ENCODE data around the gene PIP4K2C.
"Not testable (repeated sequence)": the region's sequence is repeated elsewhere in the genome, so short reads cannot be mapped to it uniquely, and the experiment has no call there.

PIP4K2C gene

DNA sequence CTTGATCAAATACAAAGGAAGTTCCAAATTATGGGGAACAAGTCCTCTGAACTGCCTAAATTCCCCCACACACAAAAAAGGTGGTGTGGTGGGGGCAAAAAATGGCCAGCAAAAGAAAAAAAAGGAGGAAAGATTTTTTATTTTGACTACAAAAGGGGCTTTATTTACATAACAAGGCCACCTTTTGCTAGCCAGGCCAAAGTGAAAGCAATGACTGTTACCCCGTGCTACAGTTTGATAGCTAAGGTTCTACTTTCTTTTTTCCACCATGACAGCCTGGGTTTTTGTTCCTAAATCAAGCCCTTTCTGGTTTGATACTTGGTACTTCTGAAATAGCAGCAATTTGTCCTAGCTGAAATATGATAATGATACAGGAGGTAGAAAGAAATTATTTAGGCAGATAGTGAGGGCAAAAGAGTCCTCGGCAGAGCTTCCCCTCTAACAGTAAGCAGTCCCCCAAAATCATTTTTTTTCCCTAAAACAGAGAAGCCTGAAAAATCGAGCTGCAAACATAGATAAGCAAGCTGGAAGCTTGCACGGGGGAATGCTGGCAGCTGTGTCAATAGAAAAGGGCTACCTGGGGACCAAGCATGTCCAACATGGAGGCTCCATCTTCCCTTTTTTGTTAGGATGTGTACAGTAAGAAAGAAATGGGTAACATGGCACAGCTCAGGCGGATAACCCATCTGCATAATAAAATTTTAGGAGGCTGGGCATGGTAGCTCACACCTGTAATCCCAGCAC, 50.9 kb downstream of the PIP4K2C start:
- H3K27ac ChIP-seq (ENCODE audit: poor library complexity, severe bottlenecking): no peak overlapping the region

GRCh38 chr12:57645990-57646658, 55.1 kb downstream of the PIP4K2C start:
- H3K9me3 ChIP-seq (ENCODE audit: severe bottlenecking): peaks cover 15% of the 10 kb centered on the region
- not testable (repeated sequence) for H3K4me1 ChIP-seq (ENCODE audit: insufficient read depth, poor library complexity, severe bottlenecking); H3K27ac ChIP-seq (ENCODE audit: poor library complexity, severe bottlenecking); H3K4me3 ChIP-seq (ENCODE audit: severe bottlenecking); H3K36me3 ChIP-seq (ENCODE audit: low read depth); ATAC-seq (ENCODE audit: low read depth); H3K27me3 ChIP-seq (ENCODE audit: insufficient read depth, poor library complexity, severe bottlenecking); DNase-seq (ENCODE audit: low spot score)

More for the DNA sequence above, 50.9 kb downstream of the PIP4K2C start:
- Histone ChIP-seq H3K36me3 (ENCODE audit: low read depth) (no peaks in the 10 kb centered on the region), H3K27me3 (ENCODE audit: insufficient read depth, poor library complexity, severe bottlenecking) (peaks cover 6% of the 10 kb centered on the region), H3K4me1 (ENCODE audit: insufficient read depth, poor library complexity, severe bottlenecking) (no peaks in the 10 kb centered on the region), H3K9me3 (ENCODE audit: severe bottlenecking) (peaks cover 15% of the 10 kb centered on the region), H3K4me3 (ENCODE audit: severe bottlenecking) (no peak overlapping the region)
- DNase-seq (ENCODE audit: low spot score) (no peak), ATAC-seq (ENCODE audit: low read depth) (no peak)
- TF ChIP-seq, protein P1, sequence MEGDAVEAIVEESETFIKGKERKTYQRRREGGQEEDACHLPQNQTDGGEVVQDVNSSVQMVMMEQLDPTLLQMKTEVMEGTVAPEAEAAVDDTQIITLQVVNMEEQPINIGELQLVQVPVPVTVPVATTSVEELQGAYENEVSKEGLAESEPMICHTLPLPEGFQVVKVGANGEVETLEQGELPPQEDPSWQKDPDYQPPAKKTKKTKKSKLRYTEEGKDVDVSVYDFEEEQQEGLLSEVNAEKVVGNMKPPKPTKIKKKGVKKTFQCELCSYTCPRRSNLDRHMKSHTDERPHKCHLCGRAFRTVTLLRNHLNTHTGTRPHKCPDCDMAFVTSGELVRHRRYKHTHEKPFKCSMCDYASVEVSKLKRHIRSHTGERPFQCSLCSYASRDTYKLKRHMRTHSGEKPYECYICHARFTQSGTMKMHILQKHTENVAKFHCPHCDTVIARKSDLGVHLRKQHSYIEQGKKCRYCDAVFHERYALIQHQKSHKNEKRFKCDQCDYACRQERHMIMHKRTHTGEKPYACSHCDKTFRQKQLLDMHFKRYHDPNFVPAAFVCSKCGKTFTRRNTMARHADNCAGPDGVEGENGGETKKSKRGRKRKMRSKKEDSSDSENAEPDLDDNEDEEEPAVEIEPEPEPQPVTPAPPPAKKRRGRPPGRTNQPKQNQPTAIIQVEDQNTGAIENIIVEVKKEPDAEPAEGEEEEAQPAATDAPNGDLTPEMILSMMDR (IDR thresholded peaks at IDR 0.05; ENCODE audit: poor library complexity, severe bottlenecking): no peak

GRCh38 chr12:57646659-57647049, 55.7 kb downstream of the PIP4K2C start:
- H3K27ac ChIP-seq (ENCODE audit: poor library complexity, severe bottlenecking); H3K4me3 ChIP-seq (ENCODE audit: severe bottlenecking); H3K36me3 ChIP-seq (ENCODE audit: low read depth); DNase-seq (ENCODE audit: low spot score); H3K4me1 ChIP-seq (ENCODE audit: insufficient read depth, poor library complexity, severe bottlenecking); ATAC-seq (ENCODE audit: low read depth); H3K27me3 ChIP-seq (ENCODE audit: insufficient read depth, poor library complexity, severe bottlenecking): not testable (repeated sequence)
- peaks cover 15% of the 10 kb centered on the region for H3K9me3 ChIP-seq (ENCODE audit: severe bottlenecking)
